GM12801 (cell line): Measurements from ENCODE around the gene KLF17.

Experiments
- CTCF ChIP-seq: IDR thresholded peaks from one replicate; pipeline ENCODE4 v1.5.1; 2011; ENCODE audit warnings: control low read depth; ENCODE audit not compliant: insufficient read length; ENCODE audit errors: extremely low read depth

The KLF17 gene

GRCh38 chr1:44077421-44077820, 41.2 kb upstream of the KLF17 start:
- no peak for TF ChIP-seq CTCF

- no peak for TF ChIP-seq CTCF
Measured at GRCh38 chr1:44078104-44078503, 40.5 kb upstream of the KLF17 start.

- TF ChIP-seq CTCF, result no peak
Measured at GRCh38 chr1:44079566-44079965, 39.1 kb upstream of the KLF17 start.

GRCh38 chr1:44084998-44085675, 33.5 kb upstream of the KLF17 start:
- TF ChIP-seq CTCF, result no peak

GRCh38 chr1:44086692-44087474, 31.7 kb upstream of the KLF17 start:
- no peak for TF ChIP-seq CTCF

- no peak for TF ChIP-seq CTCF
Measured at GRCh38 chr1:44089371-44090048, 29.1 kb upstream of the KLF17 start.

- TF ChIP-seq CTCF, result no peak
Measured at GRCh38 chr1:44090429-44091252, 28.0 kb upstream of the KLF17 start.
